ENCODE data around the gene TRAF1.

GRCh38 chr9:120912958-120913646 is 13.5 kb downstream of the TRAF1 start:
- TF ChIP-seq POLR2A (IDR thresholded peaks at IDR 0.05) (no peak), EP300 (IDR thresholded peaks at IDR 0.05) (no peak)

Data from tibial nerve (tissue), 3 donors.